IMR-90 (cell line): ENCODE results near the gene RDH12. TPM values are rescaled to one million over a fixed set of nuclear protein-coding genes. Genes with fewer than 3 reads are reported as not detected.

Experiments used
- ATAC-seq: fragments of 200-7000 bp; cut with Tn5 transposase; 2 replicates; pipeline ENCODE4 v1.9.1; 2020; ENCODE audit warnings: low read depth, mild to moderate bottlenecking, moderate library complexity
- BruUV-seq: library from RNA; stranded (reverse); fragments of 400-500 nt; replicated peaks from 2 replicates; lab custom pipeline; 2021; lab: Mats Ljungman, UMichigan
- CTCF ChIA-PET: fragments of 300-600 bp; formaldehyde crosslinking; extraction: SDS; loops from one replicate; lab custom pipeline; 2021; ENCODE audit warnings: antibody characterized with exemption; lab: Yijun Ruan, JAX
- POLR2A ChIA-PET: fragments of 300-600 bp; sonication (Branson Sonifier 250); formaldehyde crosslinking; loops from one replicate; lab custom pipeline; 2022; ENCODE audit warnings: antibody characterized with exemption; ENCODE audit not compliant: unreplicated experiment; lab: Charles Lee
- DNase-seq: peaks from one replicate; pipeline ENCODE4 v3.0.0; 2013
- H2AFZ ChIP-seq: replicated peaks from 2 replicates; pipeline ENCODE3; 2013; ENCODE audit warnings: low read length, mild to moderate bottlenecking; ENCODE audit not compliant: poor library complexity
- H2AK5ac ChIP-seq: 2 replicates; pipeline ENCODE4 v1.6.1; 2013; ENCODE audit warnings: low read depth, low read length, inconsistent platforms
- H2AK9ac ChIP-seq: replicated peaks from 2 replicates; pipeline ENCODE3; 2013; ENCODE audit warnings: mild to moderate bottlenecking, low read depth, low read length, moderate library complexity; ENCODE audit not compliant: poor library complexity
- H2BK120ac ChIP-seq: 2 replicates; pipeline ENCODE4 v1.6.1; 2013; ENCODE audit warnings: low read depth, low read length, inconsistent platforms
- H2BK15ac ChIP-seq: 3 replicates; pipeline ENCODE4 v1.6.1; 2013; ENCODE audit warnings: low read depth, low read length, inconsistent platforms
- H2BK20ac ChIP-seq: 2 replicates; pipeline ENCODE4 v1.6.1; 2013; ENCODE audit warnings: low read depth, mild to moderate bottlenecking, inconsistent platforms, low read length, moderate library complexity
- H2BK5ac ChIP-seq: 2 replicates; pipeline ENCODE4 v1.6.1; 2013; ENCODE audit warnings: mild to moderate bottlenecking, low read depth, low read length, inconsistent platforms; ENCODE audit not compliant: poor library complexity, severe bottlenecking
- H3K14ac ChIP-seq: replicated peaks from 2 replicates; pipeline ENCODE4 v1.6.1; 2013; ENCODE audit warnings: low read depth, low read length, inconsistent platforms
- H3K18ac ChIP-seq: 2 replicates; pipeline ENCODE4 v1.6.1; 2013; ENCODE audit warnings: low read depth, low read length, control low read depth
- H3K23ac ChIP-seq: 2 replicates; pipeline ENCODE4 v1.6.1; 2013; ENCODE audit warnings: low read depth, low read length, inconsistent platforms
- H3K27ac ChIP-seq: 2 replicates; pipeline ENCODE4 v1.5.1; 2013; ENCODE audit warnings: mild to moderate bottlenecking, control low read depth, low read length; ENCODE audit not compliant: insufficient read depth
- H3K27me3 ChIP-seq: 2 replicates; pipeline ENCODE4 v1.6.1; 2013; ENCODE audit warnings: low read length; ENCODE audit not compliant: control insufficient read depth, insufficient read depth
- H3K36me3 ChIP-seq: 2 replicates; pipeline ENCODE4 v1.6.1; 2013; ENCODE audit warnings: low read length, mixed read lengths; ENCODE audit not compliant: control insufficient read depth, insufficient read depth
- H3K4ac ChIP-seq: 2 replicates; pipeline ENCODE4 v1.6.1; 2013; ENCODE audit warnings: low read depth, low read length, inconsistent platforms
- H3K4me1 ChIP-seq: 2 replicates; pipeline ENCODE4 v1.6.1; 2013; ENCODE audit warnings: low read length, mixed read lengths; ENCODE audit not compliant: control insufficient read depth, insufficient read depth
- H3K4me2 ChIP-seq: 2 replicates; pipeline ENCODE4 v1.6.1; 2013; ENCODE audit warnings: low read depth, mild to moderate bottlenecking, control low read depth, low read length, moderate library complexity
- H3K4me3 ChIP-seq: 2 replicates; pipeline ENCODE4 v1.5.1; 2013; ENCODE audit warnings: low read depth, mild to moderate bottlenecking, control low read depth, low read length, moderate library complexity; ENCODE audit not compliant: insufficient read depth
- H3K56ac ChIP-seq: 2 replicates; pipeline ENCODE4 v1.6.1; 2013; ENCODE audit warnings: low read length, inconsistent platforms; ENCODE audit not compliant: insufficient read depth; ENCODE audit errors: extremely low read depth
- H3K79me1 ChIP-seq, 2 experiments: 2 replicates each; pipeline ENCODE4 v1.6.1; 2013; ENCODE audit warnings: low read length in 2 of 2, inconsistent platforms in 1 of 2, low read depth in 1 of 2
- H3K9ac ChIP-seq: 2 replicates; pipeline ENCODE4 v1.6.1; 2013; ENCODE audit warnings: low read depth, low read length, control low read depth
- H3K9me1 ChIP-seq: 2 replicates; pipeline ENCODE4 v1.6.1; 2013; ENCODE audit warnings: low read length, inconsistent platforms; ENCODE audit not compliant: insufficient read depth
- H3K9me3 ChIP-seq: 2 replicates; pipeline ENCODE4 v1.6.1; 2013; ENCODE audit warnings: low read length; ENCODE audit not compliant: control insufficient read depth, insufficient read depth
- H4K20me1 ChIP-seq: 2 replicates; pipeline ENCODE4 v1.6.1; 2013; ENCODE audit warnings: low read length, inconsistent platforms; ENCODE audit not compliant: insufficient read depth
- H4K5ac ChIP-seq: 2 replicates; pipeline ENCODE4 v1.6.1; 2013; ENCODE audit warnings: mild to moderate bottlenecking, low read depth, low read length, control low read depth
- H4K8ac ChIP-seq, 2 experiments: 2 replicates each; pipeline ENCODE4 v1.6.1; 2013; ENCODE audit warnings: low read depth in 2 of 2, low read length in 2 of 2, control low read depth in 1 of 2, inconsistent platforms in 1 of 2
- H4K91ac ChIP-seq: 2 replicates; pipeline ENCODE4 v1.6.1; 2013; ENCODE audit warnings: low read depth, low read length, inconsistent platforms; ENCODE audit not compliant: insufficient read depth
- NFE2L2 ChIP-seq: fragments of 150-350 bp; IDR thresholded peaks from 2 replicates; pipeline ENCODE4 v1.6.1; 2016; ENCODE audit warnings: low read depth, mild to moderate bottlenecking, low read length
- WGBS, 2 experiments: methylation state at CpG; one replicate each; pipeline versions ENCODE4 v1.1.5 to v1.1.7; 2013; ENCODE audit warnings: missing lambda C conversion rate in 2 of 2; ENCODE audit not compliant: insufficient read length in 1 of 2; ENCODE audit errors: extremely low coverage in 2 of 2; 5-methylcytosine and 5-hydroxymethylcytosine counted together
- dilution Hi-C: fragments of 300-500 bp; cut with HindIII; formaldehyde crosslinking; loops from one replicate; pipeline ENCODE4 v1.14.3; 2018; ENCODE audit warnings: low sequenced_read_pairs; ENCODE audit not compliant: unreplicated experiment
- in situ Hi-C: fragments of 300-500 bp; cut with MboI; formaldehyde crosslinking; loops from 3 replicates; pipeline ENCODE4 v1.14.3; 2019; ENCODE audit warnings: low sequenced_read_pairs, inconsistent platforms, mixed read lengths
- intact Hi-C: fragments of 100-400 bp; cut with micrococcal nuclease; formaldehyde crosslinking; loops from 2 replicates; pipeline ENCODE4 v1.10.0; 2022
- polyA plus RNA-seq, 3 experiments: library from polyadenylated mRNA; depleted of rRNA; stranded (reverse); fragments of >200 nt; gene quantifications; 2 replicates each; pipeline ENCODE4 v1.2.3, GENCODE V29; 2012; ENCODE audit warnings: low replicate concordance in 1 of 3
- total RNA-seq: library from RNA; depleted of rRNA; stranded (reverse); fragments of >200 nt; gene quantifications from 2 replicates; pipeline ENCODE4 v1.2.3, GENCODE V29; 2012

RDH12 gene
- total and polyA plus RNA-seq, 2 of the 4 experiments (the other 2 are of a cell fraction) = not detected

- no peak overlapping the region for H2AK9ac ChIP-seq
Observed at GRCh38 chr14:67710209-67710608, 8.5 kb downstream of the RDH12 start.

More at GRCh38 chr14:67710209-67710608, 8.5 kb downstream of the RDH12 start:
- no peak overlapping the region for H2BK5ac ChIP-seq
- no peaks in the 10 kb centered on the region for H4K20me1 ChIP-seq
- no peak overlapping the region for H3K4ac ChIP-seq
- no peak overlapping the region for H4K5ac ChIP-seq
- H3K4me2 ChIP-seq = no peak overlapping the region
- no peaks in the 10 kb centered on the region; the same call in 1 of the 2 replicates for H3K9me3 ChIP-seq
- DNase-seq = no peak
- no peak overlapping the region for H3K9ac ChIP-seq
- H3K56ac ChIP-seq = no peak overlapping the region
- no peak overlapping the region for H3K27ac ChIP-seq
- BruUV-seq = no TSS peak
- no peak overlapping the region for H2BK15ac ChIP-seq
- H3K14ac ChIP-seq = no peak overlapping the region
- H3K27me3 ChIP-seq = peaks cover 8% of the 10 kb centered on the region
- no peak overlapping the region for H3K18ac ChIP-seq
- H2BK120ac ChIP-seq = no peak overlapping the region
- intact Hi-C loops = no loop called here
- H3K4me3 ChIP-seq = no peak overlapping the region
- no peak overlapping the region for H3K23ac ChIP-seq
- no peak overlapping the region for H2AK5ac ChIP-seq
- H3K9me1 ChIP-seq = no peaks in the 10 kb centered on the region
- ChIA-PET POLR2A (interaction anchor here (0.7 kb wide), 1 partner anchor 109 kb away, joined by 3 read pairs; the partner anchor contains the start of gene RAD51B), CTCF (interaction anchor here (0.6 kb wide), 1 partner anchor 38 kb away, joined by 3 read pairs; no protein-coding TSS in a partner anchor)
- no peak overlapping the region for H4K91ac ChIP-seq
- no peak for TF ChIP-seq NFE2L2
- dilution Hi-C loops = no loop called here
- no peaks in the 10 kb centered on the region for H3K4me1 ChIP-seq
- WGBS, 2 experiments = no CpG with 5 or more reads among the region's 2 CpGs
- H4K8ac ChIP-seq = no peak overlapping the region
- no peak overlapping the region for H2BK20ac ChIP-seq
- no peaks in the 10 kb centered on the region for H3K79me1 ChIP-seq
- no peak overlapping the region for H2AFZ ChIP-seq
- in situ Hi-C loops = loop anchor here (25.0 kb wide), 1 partner anchor 273 kb away; no protein-coding TSS in a partner anchor
- no peak for ATAC-seq
- H3K36me3 ChIP-seq = no peaks in the 10 kb centered on the region
